Sigmoid colon (tissue), 7 donors: ENCODE data around the gene MAS1L. TPM values are rescaled to one million over a fixed set of nuclear protein-coding genes. Genes with fewer than 3 reads are reported as not detected.

ENCODE experiments used
- DNase-seq: peaks from one replicate; pipeline ENCODE4 v3.0.0-alpha.2; 2019
- H3K27ac ChIP-seq, 4 donors: fragments of 200-600 bp; sonication (generic); one replicate each; pipeline ENCODE4 v1.5.1; 2016 to 2019; ENCODE audit warnings: mild to moderate bottlenecking in 1 of 4
- H3K27me3 ChIP-seq, 3 donors: fragments of 200-600 bp; sonication (generic); one replicate each; pipeline ENCODE4 v1.5.1; 2019; ENCODE audit warnings: mild to moderate bottlenecking in 1 of 3
- H3K36me3 ChIP-seq, 4 donors: fragments of 200-600 bp; sonication (generic); one replicate each; pipeline ENCODE4 v1.5.1; 2016 to 2019
- H3K4me1 ChIP-seq, 4 donors: fragments of 200-600 bp; sonication (generic); one replicate each; pipeline ENCODE4 v1.5.1; 2017 to 2019
- H3K4me3 ChIP-seq, 4 donors: fragments of 200-600 bp; sonication (generic); one replicate each; pipeline ENCODE4 v1.5.1; 2017 to 2019; ENCODE audit warnings: mild to moderate bottlenecking in 2 of 4, moderate library complexity in 1 of 4
- H3K9me3 ChIP-seq, 4 donors: fragments of 200-600 bp in 3 of 4; sonication (generic) in 3 of 4; one replicate each; pipeline versions ENCODE4 v1.5.1 to v1.6.1; 2013 to 2019
- CTCF ChIP-seq, 4 experiments: fragments of 450-650 bp in 3 of 4; fragments of 200-600 bp in 1 of 4; IDR thresholded peaks; one replicate each; pipeline ENCODE4 v1.5.1; 2016 to 2019; ENCODE audit warnings: antibody characterized with exemption in 4 of 4, mild to moderate bottlenecking in 3 of 4, moderate library complexity in 2 of 4
- EP300 ChIP-seq, 4 donors: sonication (generic); formaldehyde crosslinking; IDR thresholded peaks; one replicate each; pipeline ENCODE4 v1.6.1; 2017; ENCODE audit warnings: antibody characterized with exemption in 4 of 4
- POLR2A ChIP-seq, 2 donors: fragments of 450-650 bp; IDR thresholded peaks; one replicate each; pipeline ENCODE4 v1.6.1; 2016; ENCODE audit warnings: antibody characterized with exemption in 2 of 2, mild to moderate bottlenecking in 2 of 2, moderate library complexity in 2 of 2
- POLR2AphosphoS5 ChIP-seq, 4 donors: sonication (generic); formaldehyde crosslinking; IDR thresholded peaks; one replicate each; pipeline ENCODE4 v1.6.1; 2017; ENCODE audit warnings: antibody characterized with exemption in 4 of 4
- WGBS, 2 donors: extraction: QIAGEN DNeasy Blood & Tissue Kit; methylation state at CpG; one replicate each; pipeline ENCODE4 v1.1.7; 2013; 5-methylcytosine and 5-hydroxymethylcytosine counted together
- intact Hi-C: fragments of 100-400 bp; cut with DNase I; formaldehyde crosslinking; loops from one replicate; pipeline ENCODE4 v1.15.1; 2023
- polyA plus RNA-seq, 3 donors: library from polyadenylated mRNA; stranded (reverse); fragments of 200-250 nt; gene quantifications; one replicate each; pipeline ENCODE4 v1.2.3, GENCODE V29; 2013
- total RNA-seq, 4 donors: library from RNA; depleted of rRNA; stranded (reverse); fragments of >200 nt; gene quantifications; one replicate each; pipeline ENCODE4 v1.1.0, GENCODE V29; 2016
- donor health status: healthy with polysubstance abuse.
- donor health status: Bipolar disorder and iron deficiency.
- donor health status: healthy.

The MAS1L gene
- total and polyA plus RNA-seq, 7 donors = not detected

- no peak overlapping the region for H3K4me3 ChIP-seq
- intact Hi-C loops = no loop called here
- H3K4me1 ChIP-seq = no peaks in the 10 kb centered on the region
- no peaks in the 10 kb centered on the region for H3K9me3 ChIP-seq
- H3K36me3 ChIP-seq = no peaks in the 10 kb centered on the region
- no peak overlapping the region for H3K27ac ChIP-seq
- H3K27me3 ChIP-seq = no peaks in the 10 kb centered on the region
- DNase-seq = no peak
- WGBS, 2 donors = 66 to 81% methylated on average over 1 of the region's 1 CpG
- TF ChIP-seq POLR2AphosphoS5 (IDR thresholded peaks at IDR 0.05) (no peak), POLR2A (IDR thresholded peaks at IDR 0.05) (no peak), EP300 (IDR thresholded peaks at IDR 0.05) (no peak), CTCF (IDR thresholded peaks at IDR 0.05) (no peak)
Observed at GRCh38 chr6:29517245-29517644, 29.5 kb upstream of the MAS1L start.

- Histone ChIP-seq H3K9me3 (no peaks in the 10 kb centered on the region), H3K36me3 (no peaks in the 10 kb centered on the region), H3K27ac (no peak overlapping the region), H3K27me3 (no peaks in the 10 kb centered on the region), H3K4me1 (no peaks in the 10 kb centered on the region), H3K4me3 (no peak overlapping the region)
- no peak for DNase-seq
- WGBS, 2 donors = 44 to 63% methylated on average over 6 of the region's 6 CpGs
- intact Hi-C loops = no loop called here
- TF ChIP-seq EP300 (IDR thresholded peaks at IDR 0.05) (no peak), POLR2AphosphoS5 (IDR thresholded peaks at IDR 0.05) (no peak), POLR2A (IDR thresholded peaks at IDR 0.05) (no peak), CTCF (IDR thresholded peaks at IDR 0.05) (no peak)
Observed at GRCh38 chr6:29516108-29516507, 28.4 kb upstream of the MAS1L start.

- no peak for TF ChIP-seq POLR2A (IDR thresholded peaks at IDR 0.05)
- no peak for TF ChIP-seq POLR2AphosphoS5 (IDR thresholded peaks at IDR 0.05)
- no peak for TF ChIP-seq EP300 (IDR thresholded peaks at IDR 0.05)
- TF ChIP-seq CTCF (IDR thresholded peaks at IDR 0.05) = no peak
- 78 to 83% methylated on average over 2 of the region's 2 CpGs for WGBS, 2 donors
- H3K4me3 ChIP-seq = no peak overlapping the region
- intact Hi-C loops = no loop called here
- H3K36me3 ChIP-seq = no peaks in the 10 kb centered on the region
- no peaks in the 10 kb centered on the region for H3K9me3 ChIP-seq
- H3K27ac ChIP-seq = no peak overlapping the region
- DNase-seq = no peak
- H3K4me1 ChIP-seq = no peaks in the 10 kb centered on the region
- no peaks in the 10 kb centered on the region for H3K27me3 ChIP-seq
Observed at GRCh38 chr6:29510746-29511300, 23.1 kb upstream of the MAS1L start.

GRCh38 chr6:29510202-29510601, 22.4 kb upstream of the MAS1L start:
- no peaks in the 10 kb centered on the region for H3K9me3 ChIP-seq
- no peaks in the 10 kb centered on the region for H3K36me3 ChIP-seq
- DNase-seq = no peak
- H3K4me1 ChIP-seq = no peaks in the 10 kb centered on the region
- 50 to 57% methylated on average over 4 of the region's 4 CpGs for WGBS, 2 donors
- H3K27ac ChIP-seq = no peak overlapping the region
- H3K4me3 ChIP-seq = no peak overlapping the region
- TF ChIP-seq EP300 (IDR thresholded peaks at IDR 0.05) (no peak), POLR2A (IDR thresholded peaks at IDR 0.05) (no peak), CTCF (IDR thresholded peaks at IDR 0.05) (no peak), POLR2AphosphoS5 (IDR thresholded peaks at IDR 0.05) (no peak)
- H3K27me3 ChIP-seq = no peaks in the 10 kb centered on the region
- intact Hi-C loops = no loop called here

GRCh38 chr6:29509711-29510110, 22.0 kb upstream of the MAS1L start:
- Histone ChIP-seq H3K27me3 (no peaks in the 10 kb centered on the region), H3K27ac (no peak overlapping the region), H3K4me3 (no peak overlapping the region), H3K9me3 (no peaks in the 10 kb centered on the region), H3K36me3 (no peaks in the 10 kb centered on the region), H3K4me1 (no peaks in the 10 kb centered on the region)
- intact Hi-C loops = no loop called here
- 79 to 84% methylated on average over 9 of the region's 9 CpGs for WGBS, 2 donors
- no peak for TF ChIP-seq CTCF (IDR thresholded peaks at IDR 0.05)
- TF ChIP-seq POLR2A (IDR thresholded peaks at IDR 0.05) = no peak
- TF ChIP-seq EP300 (IDR thresholded peaks at IDR 0.05) = no peak
- no peak for TF ChIP-seq POLR2AphosphoS5 (IDR thresholded peaks at IDR 0.05)
- no peak for DNase-seq
